ENCODE measurements around the gene PLD6. TPM values are rescaled to one million over a fixed set of nuclear protein-coding genes. Genes with fewer than 3 reads are reported as not detected.
A peak's percentile ranks its signal among the peaks of the same experiment; 100 is the strongest.
"Not testable (repeated sequence)": the region's sequence is repeated elsewhere in the genome, so short reads cannot be mapped to it uniquely, and the experiment has no call there.

PLD6 gene
- total RNA-seq, 1 experiment from 2014 or later: not detected

DNA sequence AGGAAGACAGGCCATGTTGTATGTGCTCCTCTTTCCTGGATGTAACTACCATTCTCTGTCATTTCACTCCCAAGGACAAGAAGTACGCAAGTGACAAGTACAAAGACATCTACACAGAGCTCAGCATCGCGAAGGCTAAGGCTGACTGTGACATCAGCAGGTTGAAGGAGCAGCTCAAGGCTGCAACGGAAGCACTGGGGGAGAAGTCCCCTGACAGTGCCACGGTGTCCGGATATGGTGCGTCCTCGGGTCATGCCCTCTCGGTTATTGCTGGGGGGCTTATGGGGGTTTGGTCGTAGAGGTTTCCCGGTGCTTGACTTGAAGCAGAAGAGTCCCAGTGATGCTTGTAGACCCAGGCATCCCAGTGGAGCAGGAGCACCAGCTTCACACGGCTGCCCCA, 29.0 kb downstream of the PLD6 start:
- DNase-seq (ENCODE audit: low read depth): no peak

DNA sequence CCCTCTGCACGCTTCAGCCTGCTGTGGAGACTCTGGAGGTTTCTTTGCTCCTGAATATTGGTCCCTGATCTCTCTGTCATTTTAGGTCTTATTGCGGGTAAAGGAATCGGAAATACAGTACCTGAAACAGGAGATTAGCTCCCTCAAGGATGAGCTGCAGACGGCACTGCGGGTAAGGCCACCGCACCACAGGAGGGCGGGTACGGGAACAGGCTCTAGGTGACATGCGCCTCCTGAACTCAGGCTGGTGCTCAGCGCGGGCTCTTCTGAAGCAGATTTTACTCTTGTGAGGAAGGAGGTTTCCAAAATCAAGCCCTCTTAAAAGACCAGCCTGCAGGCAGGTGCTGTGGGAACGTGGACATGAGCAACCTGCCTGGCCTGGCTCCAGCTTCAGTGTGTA, 29.8 kb downstream of the PLD6 start:
- DNase-seq (ENCODE audit: low read depth): no peak

DNA sequence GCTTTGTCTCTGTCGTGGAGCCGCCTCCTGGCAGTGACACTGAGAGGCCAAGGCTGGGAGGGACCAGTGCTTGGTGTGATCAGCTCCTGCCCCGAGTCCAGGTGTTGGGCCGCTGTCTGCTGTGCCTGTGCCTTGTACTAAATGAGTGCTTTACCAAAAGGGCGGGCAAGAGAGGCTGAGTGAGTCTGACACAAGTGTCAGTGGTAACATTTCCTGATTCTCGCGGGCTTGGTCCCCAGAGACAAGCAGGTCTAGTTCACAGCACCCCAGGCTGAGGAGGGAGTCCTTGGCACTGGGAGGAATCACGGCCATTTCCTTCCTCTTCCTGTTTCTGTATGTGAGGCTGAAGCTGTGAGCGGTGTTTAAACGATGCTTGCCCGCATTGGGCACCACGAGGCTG, 30.2 kb downstream of the PLD6 start:
- DNase-seq (ENCODE audit: low read depth): no peak

DNA sequence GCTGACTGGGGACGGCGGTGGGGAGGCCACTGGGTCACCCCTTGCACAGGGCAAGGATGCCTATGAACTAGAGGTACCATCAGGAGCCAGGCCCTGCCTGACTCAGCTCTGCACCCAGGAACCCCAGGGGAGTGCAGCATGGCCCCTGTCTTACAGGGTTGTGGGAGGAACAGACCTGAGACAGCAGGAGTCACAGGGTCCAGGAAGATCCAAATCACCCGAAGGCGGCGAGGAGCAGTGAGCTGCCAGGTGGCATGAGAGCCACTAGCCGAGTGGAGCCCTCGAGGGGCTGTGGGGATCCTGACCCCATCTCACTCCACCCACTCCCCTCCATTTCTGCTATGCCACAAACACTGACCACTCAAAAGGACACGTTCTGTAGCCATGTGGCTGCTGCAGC, 30.8 kb downstream of the PLD6 start:
- no peak for DNase-seq (ENCODE audit: low read depth)

DNA sequence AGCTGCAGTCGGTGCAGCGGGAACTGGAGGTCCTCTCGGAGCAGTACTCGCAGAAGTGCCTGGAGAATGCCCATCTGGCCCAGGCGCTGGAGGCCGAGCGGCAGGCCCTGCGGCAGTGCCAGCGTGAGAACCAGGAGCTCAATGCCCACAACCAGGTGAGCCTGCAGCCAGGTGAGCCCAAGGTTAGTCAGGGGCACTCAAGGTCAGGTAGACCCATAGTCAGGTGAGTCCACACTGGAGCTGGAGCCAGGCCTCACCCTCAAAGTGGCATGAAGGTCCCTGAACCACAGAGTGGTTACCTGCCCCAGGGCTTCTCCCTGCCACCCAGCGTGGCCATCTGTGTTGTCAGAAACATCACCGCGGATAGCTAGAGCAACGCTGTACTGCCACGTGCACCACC, 32.2 kb downstream of the PLD6 start:
- no peak for DNase-seq (ENCODE audit: low read depth)

DNA sequence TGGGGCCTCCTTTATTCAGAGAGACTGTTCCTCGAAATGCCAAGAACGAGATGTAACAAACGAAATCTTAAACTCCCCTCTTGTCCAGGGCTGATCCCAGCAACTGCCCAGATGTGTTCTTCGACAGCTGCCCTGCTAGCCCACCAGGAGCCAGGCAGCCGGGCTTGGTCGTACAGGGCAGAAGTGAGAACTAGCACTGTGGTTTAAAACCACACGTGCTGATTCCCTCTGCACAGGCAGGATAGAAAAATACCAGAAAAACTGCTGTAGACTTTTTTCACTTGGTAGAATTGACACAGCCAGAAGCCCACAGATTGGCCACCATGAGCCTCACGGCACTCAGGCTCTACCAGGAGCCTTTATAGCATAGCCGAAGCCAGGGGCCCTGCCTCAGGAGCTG, 33.1 kb downstream of the PLD6 start:
- DNase-seq (ENCODE audit: low read depth): no peak

DNA sequence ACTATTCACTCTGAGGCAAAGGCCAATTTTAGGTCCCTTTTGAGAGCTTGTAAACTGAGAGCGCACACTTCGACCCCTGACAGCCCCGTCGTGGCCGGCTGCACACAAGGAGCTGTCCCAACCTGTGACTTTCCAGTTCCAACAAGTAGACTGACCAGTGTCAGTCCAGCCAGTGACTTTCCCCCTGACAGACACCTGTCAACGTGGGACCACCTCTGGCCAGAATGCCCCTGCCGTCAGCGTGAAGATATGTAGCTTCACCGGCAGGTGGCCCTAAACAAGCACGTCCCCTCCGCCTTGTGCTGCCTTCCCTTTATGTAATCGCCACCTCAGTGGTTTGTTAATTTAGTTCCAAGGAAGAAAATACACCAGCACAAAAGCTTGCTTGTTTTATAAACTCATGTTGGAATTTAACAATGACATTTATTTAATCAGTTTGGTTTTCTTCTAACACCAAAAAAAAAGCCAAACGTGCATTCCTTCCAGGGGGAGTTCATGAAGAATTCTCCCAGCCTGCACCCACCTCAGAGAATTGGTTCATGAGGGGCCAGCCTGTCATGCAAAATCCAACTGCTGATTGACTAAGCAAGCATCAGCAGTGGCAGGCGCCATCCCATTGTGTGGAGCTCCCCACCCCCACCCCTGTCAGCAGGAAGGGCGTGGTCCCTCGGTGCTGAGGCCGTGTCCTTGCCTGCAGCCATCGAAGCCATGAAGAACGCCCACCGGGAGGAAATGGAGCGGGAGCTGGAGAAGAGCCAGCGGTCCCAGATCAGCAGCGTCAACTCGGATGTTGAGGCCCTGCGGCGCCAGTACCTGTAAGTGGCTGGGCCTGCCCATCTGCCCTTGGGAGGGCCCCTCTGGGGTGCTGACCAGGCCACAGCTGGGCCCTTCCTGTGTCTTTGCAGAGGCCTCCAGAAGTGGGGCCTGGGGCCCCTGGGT, 33.9 kb downstream of the PLD6 start:
- no peak for DNase-seq (ENCODE audit: low read depth)

DNA sequence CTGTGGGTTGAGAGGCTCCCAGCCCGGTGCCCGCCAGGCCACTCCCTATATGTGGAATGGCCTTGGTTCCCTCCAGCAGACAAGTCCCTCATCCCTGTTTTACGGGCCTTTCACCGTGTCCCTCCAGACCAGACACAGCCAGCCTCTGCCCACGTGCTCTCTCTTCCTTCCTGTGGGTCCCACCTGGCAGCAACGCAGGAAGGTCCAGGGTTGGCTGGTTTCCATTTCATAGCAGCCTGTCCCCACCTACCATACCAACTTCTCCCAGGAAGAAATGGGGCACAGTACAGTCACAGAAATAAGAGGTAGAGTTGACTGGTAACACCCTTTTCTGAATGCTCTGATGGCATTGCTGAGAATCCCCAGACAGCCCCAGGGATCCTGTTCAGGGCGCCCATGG, 34.9 kb downstream of the PLD6 start:
- no peak for DNase-seq (ENCODE audit: low read depth)

DNA sequence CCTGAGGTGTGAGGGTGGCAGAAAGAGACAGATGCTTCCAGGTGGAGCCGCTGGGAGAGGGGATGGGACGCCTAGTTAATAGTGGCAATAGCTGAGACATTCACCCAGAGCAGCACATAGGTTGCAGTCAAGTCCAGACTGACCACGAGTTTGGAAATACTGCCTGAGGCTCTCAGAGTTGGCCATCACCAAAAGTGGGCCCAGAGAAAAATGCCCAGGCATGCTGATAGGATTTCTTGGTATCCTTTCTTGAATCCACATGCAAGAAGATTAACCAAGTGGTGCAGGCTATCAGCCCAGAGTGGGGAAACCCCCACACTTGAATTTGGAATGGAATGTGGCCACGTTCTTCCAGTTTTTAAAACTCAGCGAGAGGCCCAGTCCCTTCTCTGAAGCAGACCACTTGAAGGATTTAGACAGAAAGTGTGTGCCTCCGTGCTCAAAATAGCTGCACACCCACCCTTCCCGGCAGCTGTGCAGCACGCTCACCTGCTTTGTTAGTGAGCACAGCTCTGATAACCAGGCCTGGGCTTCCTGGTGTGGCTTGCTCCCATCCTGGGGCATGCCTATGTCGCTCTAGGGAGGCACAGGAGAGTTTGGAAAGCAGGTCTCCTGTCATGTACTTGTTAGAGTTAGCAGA, 35.7 kb downstream of the PLD6 start:
- DNase-seq (ENCODE audit: low read depth): peak; percentile 17

DNA sequence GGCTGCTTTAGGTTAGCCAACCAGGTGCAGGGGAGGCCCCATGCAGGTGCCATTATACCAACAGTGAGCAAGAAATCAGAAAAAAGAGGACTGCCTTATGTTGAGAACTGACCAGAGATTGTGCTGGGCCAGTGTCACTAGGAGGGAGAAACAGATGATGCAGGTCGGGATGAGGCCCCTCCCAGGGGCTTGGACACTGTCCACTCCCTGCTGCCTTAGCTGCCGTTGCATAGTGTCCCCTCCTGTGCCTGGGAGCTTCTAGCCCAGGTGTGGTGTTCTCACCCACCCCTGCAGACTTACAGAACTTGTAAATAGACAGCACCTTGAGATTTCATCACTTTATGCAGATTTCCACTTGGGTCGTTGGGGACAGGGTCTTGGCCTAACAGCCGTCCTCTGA, 36.7 kb downstream of the PLD6 start:
- DNase-seq (ENCODE audit: low read depth): no peak

DNA sequence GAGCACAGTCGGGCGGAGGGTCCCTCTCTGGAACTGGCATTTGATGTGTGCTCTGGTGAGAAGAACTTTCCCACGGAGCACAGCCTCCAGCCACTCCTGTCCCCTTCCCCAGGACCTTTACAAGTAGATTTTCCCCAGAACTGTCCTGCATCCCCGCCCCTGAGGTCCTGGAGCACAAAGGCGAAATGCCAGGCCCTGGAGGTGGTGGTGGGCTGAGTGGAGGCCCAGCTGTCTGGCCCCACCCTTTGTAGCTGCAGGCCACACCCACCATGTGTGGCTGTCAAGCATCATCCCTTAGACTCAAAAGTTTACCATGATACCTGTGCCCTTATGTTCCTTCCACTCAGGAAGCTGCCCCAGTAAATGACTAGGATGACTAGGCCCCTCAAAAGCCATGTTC, 37.7 kb downstream of the PLD6 start:
- DNase-seq (ENCODE audit: low read depth): no peak

DNA sequence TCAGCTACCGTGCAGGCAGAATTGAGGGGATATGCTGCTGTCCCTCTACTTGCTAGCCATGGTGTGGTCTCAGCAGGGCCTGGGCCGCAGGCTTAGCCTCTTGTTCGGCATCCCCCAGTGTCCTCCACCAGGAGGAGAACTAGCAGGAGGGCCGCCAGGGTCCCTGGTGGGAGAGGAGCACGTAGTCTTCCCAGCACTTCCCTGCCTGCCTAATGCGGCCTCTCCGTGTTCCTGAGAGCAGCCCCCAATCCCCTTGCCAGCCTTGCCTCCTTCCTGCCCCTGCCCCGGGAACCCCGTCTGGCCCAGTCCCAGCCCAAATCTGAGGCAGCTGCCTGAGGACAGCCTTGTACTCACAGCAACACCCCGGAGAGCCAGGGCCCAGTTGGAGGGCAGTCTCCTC, 38.1 kb downstream of the PLD6 start:
- DNase-seq (ENCODE audit: low read depth): no peak

DNA sequence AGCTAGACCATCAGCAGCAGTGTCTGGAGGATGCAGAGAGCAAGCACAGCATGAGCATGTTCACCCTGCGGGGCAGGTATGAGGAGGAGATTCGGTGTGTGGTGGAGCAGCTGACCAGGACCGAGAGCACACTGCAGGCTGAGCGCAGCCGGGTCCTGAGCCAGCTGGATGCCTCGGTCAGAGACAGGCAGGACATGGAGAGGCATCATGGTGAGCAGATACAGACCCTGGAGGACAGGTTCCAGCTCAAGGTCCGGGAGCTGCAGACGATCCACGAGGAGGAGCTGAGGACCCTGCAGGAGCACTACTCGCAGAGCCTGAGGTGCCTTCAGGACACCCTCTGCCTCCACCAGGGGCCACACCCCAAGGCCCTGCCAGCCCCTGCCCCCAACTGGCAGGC, 38.8 kb downstream of the PLD6 start:
- DNase-seq (ENCODE audit: low read depth): no peak

DNA sequence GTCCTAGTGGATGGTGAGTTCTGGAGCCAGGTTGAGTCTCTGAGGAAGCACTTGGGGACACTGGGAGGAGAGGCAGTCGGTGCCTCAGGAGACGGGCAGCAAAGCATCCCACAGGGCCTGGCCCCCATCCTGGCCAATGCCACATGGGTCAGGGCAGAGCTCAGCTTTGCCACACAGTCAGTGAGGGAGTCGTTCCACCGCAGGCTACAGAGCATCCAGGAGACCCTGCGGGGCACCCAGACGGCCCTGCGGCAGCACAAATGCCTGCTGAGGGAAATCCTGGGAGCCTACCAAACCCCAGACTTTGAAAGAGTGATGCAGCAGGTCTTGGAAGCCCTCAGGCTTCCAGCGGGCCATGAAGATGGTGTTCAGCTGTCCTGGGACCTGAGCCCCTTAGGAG, 39.7 kb downstream of the PLD6 start:
- DNase-seq (ENCODE audit: low read depth): no peak

DNA sequence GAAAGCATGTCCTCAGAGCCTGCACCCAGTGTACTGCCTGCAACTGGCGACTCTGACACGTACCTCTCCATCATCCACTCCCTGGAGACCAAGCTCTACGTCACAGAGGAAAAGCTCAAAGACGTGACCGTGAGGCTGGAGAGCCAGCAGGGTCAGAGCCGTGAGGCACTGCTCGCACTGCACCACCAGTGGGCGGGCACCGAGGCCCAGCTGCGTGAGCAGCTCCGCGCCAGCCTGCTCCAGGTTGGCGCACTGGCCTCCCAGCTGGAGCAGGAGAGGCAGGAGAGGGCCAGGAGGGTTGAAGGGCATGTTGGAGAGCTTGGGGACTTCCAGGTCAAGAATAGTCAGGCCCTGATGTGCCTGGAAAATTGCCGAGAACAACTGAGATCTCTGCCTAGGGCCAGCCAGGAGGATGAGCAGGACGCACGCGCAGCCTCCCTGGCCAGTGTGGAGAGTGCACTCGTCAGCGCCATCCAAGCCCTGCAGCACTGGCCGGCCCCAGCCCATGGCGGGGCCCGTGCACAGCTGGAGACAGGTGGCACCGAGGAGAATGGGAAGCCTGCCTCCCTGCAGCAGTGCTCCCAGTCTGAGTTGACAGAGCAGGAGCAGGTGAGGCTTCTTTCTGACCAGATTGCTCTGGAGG, 40.3 kb downstream of the PLD6 start:
- DNase-seq (ENCODE audit: low read depth): no peak

DNA sequence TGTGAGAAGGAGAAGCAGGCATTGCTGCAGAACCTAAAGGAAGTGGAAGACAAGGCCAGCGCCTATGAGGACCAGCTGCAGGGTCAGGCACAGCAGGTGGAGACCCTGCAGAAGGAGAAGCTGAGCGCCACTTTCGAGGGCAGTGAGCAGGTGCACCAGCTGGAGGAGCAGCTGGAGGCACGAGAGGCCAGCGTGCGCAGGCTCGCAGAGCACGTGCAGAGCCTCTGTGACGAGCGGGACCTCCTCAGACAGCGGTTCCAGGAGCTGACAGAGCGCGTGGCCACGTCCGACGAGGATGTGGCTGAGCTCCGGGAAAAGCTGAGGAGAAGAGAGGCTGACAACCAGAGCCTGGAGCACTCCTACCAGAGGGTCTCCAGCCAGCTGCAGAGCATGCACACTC, 41.5 kb downstream of the PLD6 start:
- no peak for DNase-seq (ENCODE audit: low read depth)

DNA sequence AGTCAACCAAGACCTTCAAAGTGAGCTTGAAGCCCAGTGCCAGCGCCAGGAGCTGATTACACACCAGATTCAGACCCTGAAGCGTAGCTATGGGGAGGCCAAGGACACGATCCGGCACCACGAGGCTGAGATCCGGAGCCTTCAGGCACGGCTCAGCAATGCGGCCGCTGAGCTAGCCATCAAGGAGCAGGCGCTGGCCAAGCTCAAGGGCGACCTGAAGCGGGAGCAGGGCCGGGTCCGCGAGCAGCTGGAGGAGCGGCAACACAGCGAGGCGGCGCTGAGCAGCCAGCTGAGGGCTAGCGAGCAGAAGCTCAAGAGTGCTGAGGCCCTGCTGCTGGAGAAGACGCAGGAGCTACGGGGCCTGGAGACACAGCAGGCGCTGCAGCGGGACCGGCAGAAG, 42.0 kb downstream of the PLD6 start:
- DNase-seq (ENCODE audit: low read depth): no peak

DNA sequence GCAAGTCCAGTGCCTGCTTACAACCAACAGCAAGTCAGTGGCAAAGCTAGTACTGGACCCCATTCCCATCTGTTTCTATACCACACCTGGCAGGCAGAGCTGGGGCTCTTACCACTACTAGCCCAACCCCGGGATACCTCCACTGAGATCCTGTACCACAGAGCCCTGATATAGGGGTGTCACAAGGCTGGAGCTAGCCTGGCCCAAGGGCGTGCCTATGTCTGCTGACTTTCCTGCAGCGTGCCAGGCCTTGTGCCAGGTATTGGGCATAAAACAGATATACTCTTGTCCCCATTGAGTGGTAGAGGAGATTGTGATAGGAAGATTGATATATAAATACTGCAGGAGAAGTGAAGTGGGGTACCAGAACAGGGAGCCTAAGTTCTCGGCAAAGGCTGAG, 44.4 kb downstream of the PLD6 start:
- no peak for DNase-seq (ENCODE audit: low read depth)

DNA sequence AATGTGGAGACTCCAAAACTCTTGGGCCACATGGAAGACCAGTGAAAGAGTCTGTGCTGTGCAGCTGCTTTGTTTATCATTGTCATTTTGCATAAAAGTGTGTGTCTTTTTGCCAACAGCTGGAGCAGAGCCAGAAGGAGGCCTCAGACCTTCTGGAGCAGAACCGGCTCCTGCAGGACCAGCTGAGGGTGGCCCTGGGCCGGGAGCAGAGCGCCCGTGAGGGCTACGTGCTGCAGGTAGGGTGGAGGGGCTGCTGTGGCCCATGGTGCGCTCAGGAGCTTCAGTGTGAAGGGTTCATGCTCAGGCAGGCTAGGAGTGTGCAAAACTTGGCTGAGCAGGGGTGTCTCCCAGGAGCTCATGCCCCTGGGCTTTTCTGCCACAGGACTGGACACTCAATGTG, 45.0 kb downstream of the PLD6 start:
- DNase-seq (ENCODE audit: low read depth): no peak

DNA sequence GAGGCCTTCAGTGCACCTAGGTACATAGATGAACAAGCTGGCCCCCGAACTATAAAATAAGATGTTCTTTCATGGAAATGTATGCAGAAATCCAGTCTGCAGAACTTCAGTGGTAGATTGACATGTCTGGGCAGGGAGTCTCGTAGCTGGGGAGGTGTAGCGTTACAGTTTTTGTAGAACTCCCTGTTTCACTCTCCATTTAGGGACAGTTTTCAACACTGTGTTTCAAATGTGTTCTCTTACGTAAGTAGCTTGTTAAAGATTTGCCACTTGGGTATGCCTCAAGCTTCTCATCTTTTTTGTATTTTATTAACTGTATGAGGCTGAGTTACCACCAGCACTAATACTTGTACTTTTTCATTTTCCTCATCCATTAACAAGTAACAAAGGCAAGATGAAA, 46.6 kb downstream of the PLD6 start:
- no peak for DNase-seq (ENCODE audit: low read depth)

DNA sequence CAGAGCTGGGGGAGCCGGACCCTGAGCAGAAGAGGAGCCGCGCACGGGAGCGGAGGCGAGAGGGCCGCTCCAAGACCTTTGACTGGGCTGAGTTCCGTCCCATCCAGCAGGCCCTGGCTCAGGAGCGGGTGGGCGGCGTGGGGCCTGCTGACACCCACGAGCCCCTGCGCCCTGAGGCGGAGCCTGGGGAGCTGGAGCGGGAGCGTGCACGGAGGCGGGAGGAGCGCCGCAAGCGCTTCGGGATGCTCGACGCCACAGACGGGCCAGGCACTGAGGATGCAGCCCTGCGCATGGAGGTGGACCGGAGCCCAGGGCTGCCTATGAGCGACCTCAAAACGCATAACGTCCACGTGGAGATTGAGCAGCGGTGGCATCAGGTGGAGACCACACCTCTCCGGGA, 47.6 kb downstream of the PLD6 start:
- DNase-seq (ENCODE audit: low read depth): not testable (repeated sequence)

DNA sequence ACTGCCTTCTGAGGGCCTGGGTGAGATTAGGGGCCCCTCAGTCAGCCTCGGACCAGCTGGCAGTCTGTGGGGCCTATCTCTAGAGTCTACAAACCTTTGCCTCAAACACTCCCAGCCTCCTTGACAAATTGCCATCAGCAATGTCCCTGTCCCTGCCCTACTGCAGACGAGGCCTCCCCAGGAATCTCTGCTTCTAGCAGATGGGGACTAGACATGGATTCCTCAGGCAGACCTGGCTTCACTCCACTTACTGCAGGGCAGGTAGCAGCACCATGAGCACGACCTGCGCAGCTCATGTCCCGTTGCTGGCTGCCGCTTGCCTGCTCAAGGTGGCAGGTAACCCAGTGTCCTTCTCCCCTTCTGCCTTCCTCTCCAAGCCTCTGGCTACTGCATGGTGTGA, 49.1 kb downstream of the PLD6 start:
- no peak for DNase-seq (ENCODE audit: low read depth)

DNA sequence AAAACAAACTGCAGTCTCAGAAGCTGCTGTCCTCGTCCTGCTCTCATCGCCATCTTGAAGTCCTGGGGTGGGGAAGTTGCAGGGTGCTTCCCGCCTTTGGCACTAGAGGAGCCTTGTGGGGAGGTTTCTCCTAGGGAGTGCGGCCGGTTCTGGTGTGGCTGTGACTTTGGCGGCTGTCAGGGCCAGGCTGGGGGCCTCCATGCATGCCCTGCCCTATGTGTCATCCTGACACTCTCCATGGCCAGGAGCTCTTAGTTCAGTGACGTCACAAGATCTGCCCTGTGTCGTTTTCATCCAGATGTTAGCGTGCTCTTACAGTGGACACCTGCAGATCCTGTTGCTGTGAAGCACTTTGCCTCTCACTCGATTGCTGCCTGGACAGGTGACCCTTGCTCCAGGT, 49.6 kb downstream of the PLD6 start:
- no peak for DNase-seq (ENCODE audit: low read depth)

All from M059J (cell line).